ENCODE results near the gene BBS4. TPM values are rescaled to one million over a fixed set of nuclear protein-coding genes. Genes with fewer than 3 reads are reported as not detected.
"Not testable (repeated sequence)": the region's sequence is repeated elsewhere in the genome, so short reads cannot be mapped to it uniquely, and the experiment has no call there.

Gene BBS4
- total RNA-seq, 5 donors from 2014 or later (not counting 1 experiment from before 2014, with no cell fraction given) = 16.1 to 19.7 (median 16.6) TPM

DNA sequence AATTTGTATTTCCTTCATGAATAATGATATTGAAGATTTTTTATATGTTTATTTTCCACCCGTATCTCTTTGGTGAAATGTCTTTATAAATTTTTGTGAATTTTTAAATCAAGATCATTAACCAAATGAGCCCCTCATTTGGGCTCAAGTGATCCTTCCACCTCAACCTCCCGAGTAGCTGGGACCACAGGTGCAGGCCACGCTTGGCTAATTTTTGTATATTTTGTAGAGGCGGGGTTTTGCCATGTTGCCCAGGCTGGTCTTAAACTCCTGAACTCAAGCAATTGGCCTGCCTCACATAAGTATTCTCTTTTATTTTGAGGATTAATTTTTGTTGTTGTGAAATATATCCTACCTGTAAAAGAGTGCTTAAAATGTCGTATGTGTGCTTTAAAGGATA lies 4.9 kb downstream of the BBS4 start:
- H3K9me3 ChIP-seq = no peaks in the 10 kb centered on the region
- H3K4me3 ChIP-seq (ENCODE audit: control insufficient read depth in 1 of 2, extremely low read depth in 1 of 2, low read length in 1 of 2) = no peak overlapping the region
- ATAC-seq (replicated peaks in 1 of 4) (no peak), DNase-seq (no peak)
- H3K36me3 Mint-ChIP-seq = peaks cover 6% of the 10 kb centered on the region
- POLR2A ChIA-PET = no interaction called here
- H3K9me3 Mint-ChIP-seq = no peaks in the 10 kb centered on the region
- no peak overlapping the region for H3K27ac ChIP-seq (ENCODE audit: low read length)
- peaks cover 0 to 7% of the 10 kb centered on the region in 2 experiments for H3K4me1 ChIP-seq (ENCODE audit: control insufficient read depth in 1 of 2, extremely low read depth in 1 of 2, insufficient read depth in 2 of 2, low read length in 2 of 2)
- no peak overlapping the region for H3K27ac Mint-ChIP-seq
- CTCF ChIA-PET = no interaction called here
- H3K27me3 ChIP-seq (replicated peaks in 1 of 2; ENCODE audit: control insufficient read depth in 2 of 2, extremely low read depth in 1 of 2, insufficient read depth in 2 of 2, low read length in 1 of 2) = no peaks in the 10 kb centered on the region
- no CpG with 5 or more reads among the region's 5 CpGs for WGBS (ENCODE audit: insufficient coverage)
- H3K27me3 Mint-ChIP-seq = no peaks in the 10 kb centered on the region
- H3K4me1 Mint-ChIP-seq = peaks cover 18 to 23% (median 20%) of the 10 kb centered on the region in 3 donors
- no peaks in the 10 kb centered on the region for H3K36me3 ChIP-seq (ENCODE audit: control insufficient read depth in 2 of 2, extremely low read depth in 1 of 2, insufficient read depth in 1 of 2, low read length in 1 of 2)
- no peak overlapping the region for H3K4me3 Mint-ChIP-seq

DNA sequence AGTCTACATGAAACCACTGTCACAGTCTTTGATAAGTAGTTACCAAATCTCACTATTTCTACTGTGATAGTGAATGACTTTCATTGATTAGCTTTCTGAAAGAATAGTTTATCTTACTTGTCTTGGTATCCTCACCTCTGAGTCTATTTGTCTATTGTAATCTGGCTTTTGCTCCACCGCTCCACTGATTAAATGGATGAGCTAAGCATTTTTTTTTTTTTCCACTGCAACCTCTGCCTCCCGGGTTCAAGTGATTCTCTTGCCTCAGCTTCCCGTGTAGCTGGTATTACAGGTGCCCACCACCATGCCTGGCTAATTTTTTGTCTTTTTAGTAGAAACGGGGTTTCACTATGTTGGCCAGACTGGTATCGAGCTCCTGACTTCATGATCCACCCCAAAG lies 12.9 kb downstream of the BBS4 start:
- 100% methylated on average over 2 of the region's 5 CpGs for WGBS (ENCODE audit: insufficient coverage)
- Histone ChIP-seq H3K4me3 (ENCODE audit: control insufficient read depth in 1 of 2, extremely low read depth in 1 of 2, low read length in 1 of 2) (no peak overlapping the region), H3K4me1 (ENCODE audit: control insufficient read depth in 1 of 2, extremely low read depth in 1 of 2, insufficient read depth in 2 of 2, low read length in 2 of 2) (no peaks in the 10 kb centered on the region), H3K36me3 (ENCODE audit: control insufficient read depth in 2 of 2, extremely low read depth in 1 of 2, insufficient read depth in 1 of 2, low read length in 1 of 2) (no peaks in the 10 kb centered on the region), H3K27me3 (replicated peaks in 1 of 2; ENCODE audit: control insufficient read depth in 2 of 2, extremely low read depth in 1 of 2, insufficient read depth in 2 of 2, low read length in 1 of 2) (no peaks in the 10 kb centered on the region), H3K9me3 (no peaks in the 10 kb centered on the region), H3K27ac (ENCODE audit: low read length) (no peak overlapping the region)
- Mint-ChIP-seq H3K36me3 (peaks cover 21% of the 10 kb centered on the region), H3K4me1 (peaks cover 6 to 11% (median 10%) of the 10 kb centered on the region in 3 donors), H3K9me3 (no peaks in the 10 kb centered on the region), H3K27ac (no peak overlapping the region), H3K4me3 (no peak overlapping the region), H3K27me3 (no peaks in the 10 kb centered on the region)
- ATAC-seq (replicated peaks in 1 of 4) (no peak), DNase-seq (no peak)
- ChIA-PET POLR2A (interaction anchor here in 1 of 2 donors (0.6 kb wide), 1 partner anchor 333 kb away, joined by 3 read pairs; no protein-coding TSS in a partner anchor), CTCF (interaction anchor here in 1 of 2 donors (1.7 kb wide), 1 partner anchor 23 kb away, joined by 3 read pairs; no protein-coding TSS in a partner anchor)

DNA sequence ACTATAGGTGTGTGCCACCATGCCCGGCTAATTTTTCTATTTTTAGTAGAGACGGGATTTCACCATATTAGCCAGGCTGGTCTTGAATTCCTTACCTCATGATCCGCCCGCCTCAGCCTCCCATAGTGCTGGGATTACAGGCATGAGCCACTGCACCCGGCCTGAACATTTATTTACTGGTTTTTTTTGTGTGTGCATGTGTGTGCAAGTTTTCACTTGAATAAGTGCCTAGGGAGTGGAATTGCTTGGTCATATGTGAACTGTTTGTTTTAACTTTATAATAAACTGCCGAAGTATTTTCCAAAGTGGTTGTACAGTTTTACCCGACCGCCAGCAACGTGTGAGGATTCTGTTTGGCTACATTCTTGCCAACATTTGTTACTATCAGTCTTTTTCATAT lies 14.1 kb downstream of the BBS4 start:
- ChIA-PET POLR2A (no interaction called here), CTCF (interaction anchor here in 1 of 2 donors (1.7 kb wide), 1 partner anchor 22 kb away, joined by 3 read pairs; no protein-coding TSS in a partner anchor)
- Histone ChIP-seq H3K27me3 (replicated peaks in 1 of 2; ENCODE audit: control insufficient read depth in 2 of 2, extremely low read depth in 1 of 2, insufficient read depth in 2 of 2, low read length in 1 of 2) (no peaks in the 10 kb centered on the region), H3K36me3 (ENCODE audit: control insufficient read depth in 2 of 2, extremely low read depth in 1 of 2, insufficient read depth in 1 of 2, low read length in 1 of 2) (no peaks in the 10 kb centered on the region), H3K9me3 (no peaks in the 10 kb centered on the region), H3K4me1 (ENCODE audit: control insufficient read depth in 1 of 2, extremely low read depth in 1 of 2, insufficient read depth in 2 of 2, low read length in 2 of 2) (no peaks in the 10 kb centered on the region), H3K4me3 (ENCODE audit: control insufficient read depth in 1 of 2, extremely low read depth in 1 of 2, low read length in 1 of 2) (no peak overlapping the region), H3K27ac (ENCODE audit: low read length) (no peak overlapping the region)
- Mint-ChIP-seq H3K4me1 (peaks cover 2 to 5% (median 3%) of the 10 kb centered on the region in 3 donors), H3K27me3 (no peaks in the 10 kb centered on the region), H3K9me3 (no peaks in the 10 kb centered on the region), H3K27ac (no peak overlapping the region), H3K36me3 (peaks cover 19% of the 10 kb centered on the region), H3K4me3 (no peak overlapping the region)
- DNase-seq = no peak
- ATAC-seq (replicated peaks in 1 of 4) = no peak
- WGBS (ENCODE audit: insufficient coverage) = 100% methylated on average over 1 of the region's 9 CpGs

DNA sequence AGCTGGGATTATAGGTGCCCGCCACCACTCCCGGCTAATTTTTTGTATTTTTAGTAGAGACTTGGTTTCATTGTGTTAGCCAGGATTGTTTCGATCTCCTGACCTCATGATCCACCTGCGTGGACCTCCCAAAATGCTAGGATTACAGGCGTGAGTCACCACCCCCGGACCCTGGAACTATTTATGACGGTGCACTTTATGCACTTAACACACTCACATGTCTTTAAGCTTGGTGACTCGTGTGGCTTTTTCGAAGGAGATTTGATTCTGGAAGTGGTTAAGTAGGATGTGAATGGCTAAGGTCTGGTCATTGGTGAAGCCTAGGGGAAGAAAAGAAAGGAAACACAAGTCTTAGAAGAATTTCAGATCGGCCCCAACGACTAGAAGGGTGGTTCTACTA lies 20.3 kb downstream of the BBS4 start:
- H3K27me3 Mint-ChIP-seq = no peaks in the 10 kb centered on the region
- no peaks in the 10 kb centered on the region for H3K9me3 Mint-ChIP-seq
- H3K4me1 ChIP-seq (ENCODE audit: control insufficient read depth in 1 of 2, extremely low read depth in 1 of 2, insufficient read depth in 2 of 2, low read length in 2 of 2) = no peaks in the 10 kb centered on the region
- CTCF ChIA-PET = interaction anchor here (0.5 to 0.7 kb wide), 2 partner anchors 380 to 737 kb away, joined by 3 to 6 read pairs; no protein-coding TSS in a partner anchor
- no peak overlapping the region for H3K27ac ChIP-seq (ENCODE audit: low read length)
- DNase-seq (no peak), ATAC-seq (replicated peaks in 1 of 4) (no peak)
- no peaks in the 10 kb centered on the region for H3K27me3 ChIP-seq (replicated peaks in 1 of 2; ENCODE audit: control insufficient read depth in 2 of 2, extremely low read depth in 1 of 2, insufficient read depth in 2 of 2, low read length in 1 of 2)
- no peak overlapping the region for H3K4me3 ChIP-seq (ENCODE audit: control insufficient read depth in 1 of 2, extremely low read depth in 1 of 2, low read length in 1 of 2)
- 97% methylated on average over 6 of the region's 11 CpGs for WGBS (ENCODE audit: insufficient coverage)
- no peaks in the 10 kb centered on the region for H3K4me1 Mint-ChIP-seq
- peaks cover 13% of the 10 kb centered on the region for H3K36me3 Mint-ChIP-seq
- no peak overlapping the region for H3K4me3 Mint-ChIP-seq
- POLR2A ChIA-PET = no interaction called here
- H3K36me3 ChIP-seq (ENCODE audit: control insufficient read depth in 2 of 2, extremely low read depth in 1 of 2, insufficient read depth in 1 of 2, low read length in 1 of 2) = peaks cover 0 to 4% of the 10 kb centered on the region in 2 donors
- no peak overlapping the region for H3K27ac Mint-ChIP-seq
- no peaks in the 10 kb centered on the region for H3K9me3 ChIP-seq

DNA sequence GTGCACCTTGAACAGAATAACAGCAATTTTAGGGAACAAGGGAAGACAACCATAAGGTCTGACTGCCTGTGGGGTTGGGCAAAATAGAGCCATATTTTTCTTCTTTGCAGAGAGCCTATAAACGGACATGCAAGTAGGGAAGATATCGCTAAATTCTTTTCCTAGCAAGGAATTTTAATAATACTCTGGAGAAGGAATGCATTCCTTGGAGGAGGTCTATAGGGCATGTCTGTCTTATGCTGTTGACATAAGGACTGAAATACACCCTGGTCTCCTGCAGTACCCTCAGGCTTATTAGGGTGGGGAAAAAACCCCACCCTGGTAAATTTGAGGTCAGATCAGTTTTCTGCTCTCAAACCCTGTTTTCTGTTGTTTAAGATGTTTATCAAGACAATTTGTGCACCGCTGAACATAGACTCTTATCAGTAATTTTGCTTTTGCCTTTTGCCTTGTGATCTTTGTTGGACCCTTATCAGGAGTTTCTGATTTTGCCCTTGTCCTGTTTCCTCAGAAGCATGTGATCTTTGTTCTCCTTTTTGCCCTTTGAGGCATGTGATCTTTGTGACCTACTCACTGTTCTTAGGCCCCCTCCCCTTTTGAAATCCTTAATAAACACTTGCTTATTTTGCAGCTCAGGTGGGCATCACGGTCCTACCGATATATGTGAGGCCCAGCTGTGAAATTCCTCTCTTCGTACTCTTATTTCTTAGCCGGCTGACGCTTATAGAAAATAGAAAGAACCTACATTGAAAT lies 22.7 kb downstream of the BBS4 start:
- H3K4me3 Mint-ChIP-seq; H3K27ac ChIP-seq (ENCODE audit: low read length); H3K4me3 ChIP-seq (ENCODE audit: control insufficient read depth in 1 of 2, extremely low read depth in 1 of 2, low read length in 1 of 2); H3K27ac Mint-ChIP-seq; H3K4me1 Mint-ChIP-seq; H3K9me3 Mint-ChIP-seq; H3K9me3 ChIP-seq; DNase-seq; ATAC-seq (replicated peaks in 1 of 4); H3K27me3 ChIP-seq (replicated peaks in 1 of 2; ENCODE audit: control insufficient read depth in 2 of 2, extremely low read depth in 1 of 2, insufficient read depth in 2 of 2, low read length in 1 of 2); POLR2A ChIA-PET; H3K27me3 Mint-ChIP-seq; H3K4me1 ChIP-seq (ENCODE audit: control insufficient read depth in 1 of 2, extremely low read depth in 1 of 2, insufficient read depth in 2 of 2, low read length in 2 of 2): not testable (repeated sequence)
- WGBS (ENCODE audit: insufficient coverage) = 88% methylated on average over 1 of the region's 8 CpGs
- CTCF ChIA-PET = interaction anchor here in 1 of 2 donors (0.6 kb wide), 1 partner anchor 27 kb away, joined by 3 read pairs; no protein-coding TSS in a partner anchor
- peaks cover 19% of the 10 kb centered on the region for H3K36me3 Mint-ChIP-seq
- H3K36me3 ChIP-seq (ENCODE audit: control insufficient read depth in 2 of 2, extremely low read depth in 1 of 2, insufficient read depth in 1 of 2, low read length in 1 of 2) = peaks cover 0 to 14% of the 10 kb centered on the region in 2 donors

DNA sequence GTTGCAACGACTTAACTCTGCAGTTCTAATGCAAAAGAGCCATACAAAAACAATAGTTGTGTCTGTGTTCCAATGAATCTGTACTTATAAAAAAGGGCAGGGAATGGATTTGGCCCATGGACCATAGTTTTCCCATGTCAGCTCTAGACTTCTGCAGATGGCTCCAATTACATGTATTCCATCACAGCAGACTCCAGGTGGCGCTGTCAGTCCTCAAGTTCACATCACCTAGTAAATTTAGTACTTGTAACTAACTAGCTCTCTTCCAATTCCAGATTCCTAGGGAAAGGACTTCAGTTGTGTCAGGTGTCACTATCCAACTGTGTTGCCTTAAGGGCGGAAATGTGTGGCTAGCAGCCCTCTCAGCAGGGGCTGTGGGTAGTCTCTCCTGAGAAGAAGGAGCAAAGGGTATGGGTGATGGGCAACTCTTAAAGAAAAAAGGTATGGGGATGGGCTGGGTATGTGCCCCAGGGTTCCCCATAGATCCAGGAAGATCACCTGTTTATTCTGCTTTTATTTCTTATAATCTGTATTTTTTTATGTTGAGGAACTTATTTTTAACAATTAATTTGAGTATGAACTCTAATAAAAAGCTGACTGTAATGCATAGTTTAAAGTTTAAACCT lies 36.2 kb downstream of the BBS4 start:
- no peaks in the 10 kb centered on the region for H3K27me3 Mint-ChIP-seq
- no peak overlapping the region for H3K27ac Mint-ChIP-seq
- DNase-seq (peak; percentile 28 to 78 (median 59)), ATAC-seq (replicated peaks in 1 of 4) (peak in 1 of 4 experiments; percentile 42)
- no peak overlapping the region for H3K4me3 Mint-ChIP-seq
- H3K4me3 ChIP-seq (ENCODE audit: control insufficient read depth in 1 of 2, extremely low read depth in 1 of 2, low read length in 1 of 2) = no peak overlapping the region
- H3K9me3 ChIP-seq = no peaks in the 10 kb centered on the region
- ChIA-PET POLR2A (no interaction called here), CTCF (interaction anchor here (0.5 to 2.9 kb wide), 26 partner anchors 8 to 552 kb away, joined by 3 to 21 read pairs (median 4); no protein-coding TSS in a partner anchor)
- 67% methylated on average over 1 of the region's 3 CpGs for WGBS (ENCODE audit: insufficient coverage)
- no peaks in the 10 kb centered on the region for H3K4me1 ChIP-seq (ENCODE audit: control insufficient read depth in 1 of 2, extremely low read depth in 1 of 2, insufficient read depth in 2 of 2, low read length in 2 of 2)
- peaks cover 0 to 3% (median 0%) of the 10 kb centered on the region in 3 donors for H3K4me1 Mint-ChIP-seq
- no peaks in the 10 kb centered on the region for H3K27me3 ChIP-seq (replicated peaks in 1 of 2; ENCODE audit: control insufficient read depth in 2 of 2, extremely low read depth in 1 of 2, insufficient read depth in 2 of 2, low read length in 1 of 2)
- no peak overlapping the region for H3K27ac ChIP-seq (ENCODE audit: low read length)
- peaks cover 26% of the 10 kb centered on the region for H3K36me3 Mint-ChIP-seq
- H3K9me3 Mint-ChIP-seq = no peaks in the 10 kb centered on the region
- H3K36me3 ChIP-seq (ENCODE audit: control insufficient read depth in 2 of 2, extremely low read depth in 1 of 2, insufficient read depth in 1 of 2, low read length in 1 of 2) = peaks cover 0 to 24% of the 10 kb centered on the region in 2 donors
